Mononuclear cell (primary cell): ENCODE measurements around the gene NFIA. TPM values are rescaled to one million over a fixed set of nuclear protein-coding genes. Genes with fewer than 3 reads are reported as not detected.

Source experiments
- H3K27me3 ChIP-seq: 2 replicates; pipeline ENCODE4 v1.6.0; 2011; ENCODE audit warnings: low read length, control low read depth; ENCODE audit not compliant: insufficient read depth
- H3K4me1 ChIP-seq: 2 replicates; pipeline ENCODE4 v1.5.1; 2011; ENCODE audit warnings: mild to moderate bottlenecking, low read length, control low read depth; ENCODE audit not compliant: insufficient read depth
- H3K4me3 ChIP-seq: 2 replicates; pipeline ENCODE4 v1.5.1; 2011; ENCODE audit warnings: mild to moderate bottlenecking, low read length, moderate library complexity
- H3K9me3 ChIP-seq: 2 replicates; pipeline ENCODE4 v1.5.1; 2011; ENCODE audit warnings: low read depth, mild to moderate bottlenecking, control low read depth, low read length
- total RNA-seq: library from RNA; depleted of rRNA; stranded (reverse); fragments of >200 nt; gene quantifications from one replicate; pipeline ENCODE4 v1.2.3, GENCODE V29; 2012

NFIA gene
- total RNA-seq, 1 donor: 3.5 TPM

GRCh38 chr1:61171346-61171745 is 89.0 kb downstream of the NFIA start:
- no peaks in the 10 kb centered on the region for H3K4me1 ChIP-seq
- H3K4me3 ChIP-seq: no peak overlapping the region
- no peaks in the 10 kb centered on the region for H3K9me3 ChIP-seq
- no peaks in the 10 kb centered on the region for H3K27me3 ChIP-seq

GRCh38 chr1:61171974-61172373 is 89.6 kb downstream of the NFIA start:
- H3K9me3 ChIP-seq: no peaks in the 10 kb centered on the region
- no peaks in the 10 kb centered on the region for H3K4me1 ChIP-seq
- H3K4me3 ChIP-seq: no peak overlapping the region
- H3K27me3 ChIP-seq: no peaks in the 10 kb centered on the region

GRCh38 chr1:61173118-61173517 is 90.8 kb downstream of the NFIA start:
- Histone ChIP-seq H3K4me3 (no peak overlapping the region), H3K4me1 (no peaks in the 10 kb centered on the region), H3K9me3 (no peaks in the 10 kb centered on the region), H3K27me3 (no peaks in the 10 kb centered on the region)

- Histone ChIP-seq H3K27me3 (no peaks in the 10 kb centered on the region), H3K4me1 (no peaks in the 10 kb centered on the region), H3K9me3 (no peaks in the 10 kb centered on the region), H3K4me3 (no peak overlapping the region)
Observed at GRCh38 chr1:61174060-61174795, 91.9 kb downstream of the NFIA start.

- H3K4me1 ChIP-seq: no peaks in the 10 kb centered on the region
- no peaks in the 10 kb centered on the region for H3K9me3 ChIP-seq
Observed at GRCh38 chr1:61175976-61176375, 93.6 kb downstream of the NFIA start.

GRCh38 chr1:61181067-61182038 is 99.0 kb downstream of the NFIA start:
- H3K27me3 ChIP-seq: no peaks in the 10 kb centered on the region
- no peaks in the 10 kb centered on the region for H3K4me1 ChIP-seq
- H3K4me3 ChIP-seq: no peak overlapping the region
- no peaks in the 10 kb centered on the region for H3K9me3 ChIP-seq

More at GRCh38 chr1:61175976-61176375, 93.6 kb downstream of the NFIA start:
- no peak overlapping the region for H3K4me3 ChIP-seq
- H3K27me3 ChIP-seq: no peaks in the 10 kb centered on the region

- no peaks in the 10 kb centered on the region for H3K27me3 ChIP-seq
Observed at GRCh38 chr1:61182049-61182448, 99.7 kb downstream of the NFIA start.

GRCh38 chr1:61182480-61182879 is 100.1 kb downstream of the NFIA start:
- Histone ChIP-seq H3K4me1 (no peaks in the 10 kb centered on the region), H3K4me3 (no peak overlapping the region), H3K27me3 (no peaks in the 10 kb centered on the region), H3K9me3 (no peaks in the 10 kb centered on the region)

More at GRCh38 chr1:61182049-61182448, 99.7 kb downstream of the NFIA start:
- no peaks in the 10 kb centered on the region for H3K9me3 ChIP-seq
- H3K4me3 ChIP-seq: no peak overlapping the region
- H3K4me1 ChIP-seq: no peaks in the 10 kb centered on the region

- Histone ChIP-seq H3K4me1 (no peaks in the 10 kb centered on the region), H3K4me3 (no peak overlapping the region), H3K9me3 (no peaks in the 10 kb centered on the region), H3K27me3 (no peaks in the 10 kb centered on the region)
Observed at GRCh38 chr1:61183471-61184039, 101.2 kb downstream of the NFIA start.

- H3K4me1 ChIP-seq: no peaks in the 10 kb centered on the region
Observed at GRCh38 chr1:61184040-61184713, 101.8 kb downstream of the NFIA start.

GRCh38 chr1:61184714-61185106 is 102.3 kb downstream of the NFIA start:
- H3K4me3 ChIP-seq: no peak overlapping the region
- H3K9me3 ChIP-seq: no peaks in the 10 kb centered on the region
- H3K4me1 ChIP-seq: no peaks in the 10 kb centered on the region
- H3K27me3 ChIP-seq: no peaks in the 10 kb centered on the region

More at GRCh38 chr1:61184040-61184713, 101.8 kb downstream of the NFIA start:
- Histone ChIP-seq H3K4me3 (no peak overlapping the region), H3K9me3 (no peaks in the 10 kb centered on the region), H3K27me3 (no peaks in the 10 kb centered on the region)

GRCh38 chr1:61186753-61187152 is 104.4 kb downstream of the NFIA start:
- Histone ChIP-seq H3K4me1 (no peaks in the 10 kb centered on the region), H3K4me3 (no peak overlapping the region), H3K9me3 (no peaks in the 10 kb centered on the region), H3K27me3 (no peaks in the 10 kb centered on the region)

GRCh38 chr1:61187352-61188086 is 105.2 kb downstream of the NFIA start:
- Histone ChIP-seq H3K9me3 (no peaks in the 10 kb centered on the region), H3K4me3 (no peak overlapping the region), H3K4me1 (no peaks in the 10 kb centered on the region), H3K27me3 (no peaks in the 10 kb centered on the region)

- Histone ChIP-seq H3K27me3 (no peaks in the 10 kb centered on the region), H3K9me3 (no peaks in the 10 kb centered on the region), H3K4me3 (no peak overlapping the region), H3K4me1 (no peaks in the 10 kb centered on the region)
Observed at GRCh38 chr1:61190153-61190552, 107.8 kb downstream of the NFIA start.
